AG09309 (cell line): Measurements from ENCODE around the gene NPL.

Experiments
- DNase-seq: peaks from one replicate; pipeline ENCODE4 v3.0.0-alpha.2; 2010; ENCODE audit warnings: low read depth
- H3K4me3 ChIP-seq: 2 replicates; pipeline ENCODE4 v1.5.1; 2011; ENCODE audit warnings: mild to moderate bottlenecking, low read depth, low read length, moderate library complexity; ENCODE audit not compliant: control insufficient read depth
- CTCF ChIP-seq: IDR thresholded peaks from 2 replicates; pipeline ENCODE4 v1.5.1; 2011; ENCODE audit warnings: mild to moderate bottlenecking, low read depth, low read length, inconsistent platforms; ENCODE audit not compliant: insufficient read depth, control insufficient read depth; ENCODE audit errors: missing control alignments

NPL gene

GRCh38 chr1:182842265-182842664, 52.7 kb downstream of the NPL start:
- TF ChIP-seq CTCF = no peak
- no peak overlapping the region for H3K4me3 ChIP-seq
- DNase-seq = no peak

GRCh38 chr1:182845379-182845778, 55.8 kb downstream of the NPL start:
- no peak for TF ChIP-seq CTCF
- no peak for DNase-seq
- H3K4me3 ChIP-seq = no peak overlapping the region

- H3K4me3 ChIP-seq = no peak overlapping the region
- no peak for DNase-seq
- TF ChIP-seq CTCF = no peak
These were observed 56.3 kb downstream of the NPL start for GRCh38 chr1:182845894-182846293.

GRCh38 chr1:182847105-182847504, 57.5 kb downstream of the NPL start:
- DNase-seq = no peak
- TF ChIP-seq CTCF = no peak
- no peak overlapping the region for H3K4me3 ChIP-seq

GRCh38 chr1:182848736-182849135, 59.2 kb downstream of the NPL start:
- no peak overlapping the region for H3K4me3 ChIP-seq
- no peak for TF ChIP-seq CTCF
- DNase-seq = no peak

- TF ChIP-seq CTCF = no peak
- H3K4me3 ChIP-seq = no peak overlapping the region
- no peak for DNase-seq
These were observed 60.7 kb downstream of the NPL start for GRCh38 chr1:182850319-182850718.

GRCh38 chr1:182851825-182852224, 62.3 kb downstream of the NPL start:
- no peak for TF ChIP-seq CTCF
- no peak overlapping the region for H3K4me3 ChIP-seq
- DNase-seq = no peak
